Measurements from ENCODE around the gene CUL7.

DNA sequence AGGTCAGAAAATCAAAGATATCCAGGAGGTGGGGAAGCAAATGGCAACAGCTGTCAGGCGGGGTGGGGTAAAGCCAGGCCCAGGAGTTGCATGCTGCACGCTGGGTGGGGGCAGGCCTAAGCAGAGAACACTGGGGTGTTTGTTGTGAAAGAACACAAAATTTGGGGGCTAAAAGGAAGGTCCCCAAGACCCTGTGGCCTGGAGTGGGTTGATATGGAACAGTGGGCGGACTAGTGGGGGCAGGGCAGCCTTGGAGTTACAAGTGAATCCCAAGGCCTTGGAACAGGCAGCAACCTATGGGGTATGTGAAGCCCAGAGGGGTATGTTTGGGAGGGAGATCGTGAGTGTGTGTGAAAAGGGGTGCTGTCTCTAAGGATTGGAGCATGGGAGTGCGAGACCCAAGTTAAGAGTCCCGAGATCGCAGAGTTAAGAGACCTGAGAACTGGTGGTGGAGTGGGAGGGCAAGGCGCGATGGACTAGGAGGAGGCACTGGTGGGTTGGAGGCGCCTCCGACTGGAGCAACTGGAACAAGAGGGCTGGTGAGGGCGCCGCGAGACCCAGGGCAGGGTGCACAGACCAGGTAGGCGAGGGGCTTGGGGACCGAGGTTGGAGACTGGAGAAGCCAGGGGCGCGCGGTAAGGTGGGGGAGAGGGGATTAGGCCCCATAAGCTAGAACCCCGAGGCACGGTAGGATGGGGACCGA is 658 bp downstream of the CUL7 start:
- TF ChIP-seq, protein P1, sequence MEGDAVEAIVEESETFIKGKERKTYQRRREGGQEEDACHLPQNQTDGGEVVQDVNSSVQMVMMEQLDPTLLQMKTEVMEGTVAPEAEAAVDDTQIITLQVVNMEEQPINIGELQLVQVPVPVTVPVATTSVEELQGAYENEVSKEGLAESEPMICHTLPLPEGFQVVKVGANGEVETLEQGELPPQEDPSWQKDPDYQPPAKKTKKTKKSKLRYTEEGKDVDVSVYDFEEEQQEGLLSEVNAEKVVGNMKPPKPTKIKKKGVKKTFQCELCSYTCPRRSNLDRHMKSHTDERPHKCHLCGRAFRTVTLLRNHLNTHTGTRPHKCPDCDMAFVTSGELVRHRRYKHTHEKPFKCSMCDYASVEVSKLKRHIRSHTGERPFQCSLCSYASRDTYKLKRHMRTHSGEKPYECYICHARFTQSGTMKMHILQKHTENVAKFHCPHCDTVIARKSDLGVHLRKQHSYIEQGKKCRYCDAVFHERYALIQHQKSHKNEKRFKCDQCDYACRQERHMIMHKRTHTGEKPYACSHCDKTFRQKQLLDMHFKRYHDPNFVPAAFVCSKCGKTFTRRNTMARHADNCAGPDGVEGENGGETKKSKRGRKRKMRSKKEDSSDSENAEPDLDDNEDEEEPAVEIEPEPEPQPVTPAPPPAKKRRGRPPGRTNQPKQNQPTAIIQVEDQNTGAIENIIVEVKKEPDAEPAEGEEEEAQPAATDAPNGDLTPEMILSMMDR (conservative IDR thresholded peaks at IDR 0.05; ENCODE audit: low read depth, low read length) = no peak
- no peak for TF ChIP-seq EZH2phosphoT487 (IDR thresholded peaks at IDR 0.05; ENCODE audit: borderline replicate concordance, low read length)
- no peak for TF ChIP-seq EZH2 (IDR thresholded peaks at IDR 0.05; ENCODE audit: low read length, unreplicated experiment)
